Chondrocyte (in vitro differentiated cells): ENCODE measurements around the gene EPHA4. TPM values are rescaled to one million over a fixed set of nuclear protein-coding genes. Genes with fewer than 3 reads are reported as not detected.

Experiments
- DNase-seq: peaks from one replicate; pipeline ENCODE4 v3.0.0; 2021; ENCODE audit warnings: mixed read lengths, low spot score
- H3K27ac Mint-ChIP-seq: one replicate; pipeline ENCODE4 v1.8.0; 2021; ENCODE audit warnings: mild to moderate bottlenecking, moderate library complexity, mixed read lengths; ENCODE audit not compliant: unreplicated experiment
- H3K27me3 Mint-ChIP-seq: 2 replicates; pipeline ENCODE4 v1.8.0; 2021; ENCODE audit warnings: low read depth, mixed read lengths
- H3K36me3 Mint-ChIP-seq: 2 replicates; pipeline ENCODE4 v1.8.0; 2021; ENCODE audit warnings: low read depth, mixed read lengths
- H3K4me1 Mint-ChIP-seq: 2 replicates; pipeline ENCODE4 v1.8.0; 2021; ENCODE audit warnings: low read depth, mild to moderate bottlenecking, mixed read lengths
- H3K4me3 Mint-ChIP-seq: one replicate; pipeline ENCODE4 v1.8.0; 2021; ENCODE audit warnings: mild to moderate bottlenecking, moderate library complexity, mixed read lengths; ENCODE audit not compliant: unreplicated experiment
- H3K9me3 Mint-ChIP-seq: 2 replicates; pipeline ENCODE4 v1.8.0; 2021; ENCODE audit warnings: low read depth, mixed read lengths
- CTCF ChIP-seq: fragments of 200-600 bp; sonication (generic); IDR thresholded peaks from 2 replicates; pipeline ENCODE4 v1.5.0; 2021; ENCODE audit warnings: antibody characterized with exemption, mild to moderate bottlenecking, moderate library complexity
- total RNA-seq: library from RNA; stranded (reverse); gene quantifications from 3 replicates; pipeline ENCODE4 v1.2.1, GENCODE V29; 2021

EPHA4 gene
- total RNA-seq, 1 donor from 2014 or later, result 3.9 TPM

- no peak for DNase-seq
- no peak overlapping the region for H3K27ac Mint-ChIP-seq
- H3K4me1 Mint-ChIP-seq, result peaks cover 7% of the 10 kb centered on the region
- peaks cover 4% of the 10 kb centered on the region for H3K36me3 Mint-ChIP-seq
- TF ChIP-seq CTCF, result no peak
- H3K9me3 Mint-ChIP-seq, result no peaks in the 10 kb centered on the region
- H3K27me3 Mint-ChIP-seq, result no peaks in the 10 kb centered on the region
- no peak overlapping the region for H3K4me3 Mint-ChIP-seq
Measured at GRCh38 chr2:221423210-221423804, 148.8 kb downstream of the EPHA4 start.

- no peak overlapping the region for H3K27ac Mint-ChIP-seq
- H3K4me1 Mint-ChIP-seq, result peaks cover 7% of the 10 kb centered on the region
- H3K36me3 Mint-ChIP-seq, result peaks cover 4% of the 10 kb centered on the region
- TF ChIP-seq CTCF, result no peak
- H3K27me3 Mint-ChIP-seq, result no peaks in the 10 kb centered on the region
- H3K4me3 Mint-ChIP-seq, result no peak overlapping the region
- no peak for DNase-seq
- H3K9me3 Mint-ChIP-seq, result no peaks in the 10 kb centered on the region
Measured at GRCh38 chr2:221422516-221423209, 149.4 kb downstream of the EPHA4 start.

- no peak for DNase-seq
- H3K4me3 Mint-ChIP-seq, result no peak overlapping the region
- H3K36me3 Mint-ChIP-seq, result peaks cover 4% of the 10 kb centered on the region
- H3K27me3 Mint-ChIP-seq, result no peaks in the 10 kb centered on the region
- TF ChIP-seq CTCF, result no peak
- H3K9me3 Mint-ChIP-seq, result no peaks in the 10 kb centered on the region
- H3K27ac Mint-ChIP-seq, result no peak overlapping the region
- H3K4me1 Mint-ChIP-seq, result peaks cover 7% of the 10 kb centered on the region
Measured at GRCh38 chr2:221420245-221420644, 151.9 kb downstream of the EPHA4 start.

- Mint-ChIP-seq H3K9me3 (peaks cover 2% of the 10 kb centered on the region), H3K36me3 (peaks cover 2% of the 10 kb centered on the region), H3K4me1 (no peaks in the 10 kb centered on the region), H3K4me3 (no peak overlapping the region), H3K27ac (no peak overlapping the region), H3K27me3 (no peaks in the 10 kb centered on the region)
- no peak for TF ChIP-seq CTCF
- no peak for DNase-seq
Measured at GRCh38 chr2:221415789-221416188, 156.3 kb downstream of the EPHA4 start.

GRCh38 chr2:221412978-221413377, 159.1 kb downstream of the EPHA4 start:
- DNase-seq, result no peak
- H3K9me3 Mint-ChIP-seq, result peaks cover 2% of the 10 kb centered on the region
- H3K36me3 Mint-ChIP-seq, result no peaks in the 10 kb centered on the region
- H3K4me3 Mint-ChIP-seq, result no peak overlapping the region
- no peak overlapping the region for H3K27ac Mint-ChIP-seq
- TF ChIP-seq CTCF, result no peak
- no peaks in the 10 kb centered on the region for H3K4me1 Mint-ChIP-seq
- H3K27me3 Mint-ChIP-seq, result no peaks in the 10 kb centered on the region
